HepG2 (cell line): ENCODE results near the gene ADPGK. TPM values are rescaled to one million over a fixed set of nuclear protein-coding genes. Genes with fewer than 3 reads are reported as not detected.

Experiments
- ATAC-seq: fragments of 200-7000 bp; cut with Tn5 transposase; 3 replicates; pipeline ENCODE4 v1.9.1; 2020; ENCODE audit warnings: mild to moderate bottlenecking, moderate library complexity
- BruUV-seq: library from RNA; stranded (reverse); fragments of 400-500 nt; replicated peaks from 2 replicates; lab custom pipeline; 2021; lab: Mats Ljungman, UMichigan
- CTCF ChIA-PET: fragments of 300-600 bp; formaldehyde crosslinking; extraction: SDS; loops from one replicate; lab custom pipeline; 2021; ENCODE audit warnings: low total read pairs, inconsistent platforms, low intra/inter-chr PET ratio; lab: Yijun Ruan, JAX
- POLR2A ChIA-PET: fragments of 350-600 bp; sonication (Branson Sonifier 250); formaldehyde crosslinking; loops from one replicate; lab custom pipeline; 2020; ENCODE audit warnings: antibody characterized with exemption, inconsistent platforms; lab: Yijun Ruan, JAX
- DNase-seq: peaks from one replicate; pipeline ENCODE4 v3.0.0-alpha.2; 2015; ENCODE audit warnings: low spot score
- FAIRE-seq: peaks from 3 replicates; lab custom pipeline; 2011; peaks lifted over from hg19 to GRCh38; lab: Jason Lieb, UNC
- H2AFZ ChIP-seq: one replicate; pipeline ENCODE4 v1.6.1; 2011; ENCODE audit warnings: low read length, inconsistent platforms
- H3K27ac ChIP-seq: fragments of 300-600 bp; 3 replicates; pipeline ENCODE4 v1.8.0; 2011; ENCODE audit warnings: mixed run types, mild to moderate bottlenecking, mixed read lengths, low read length, inconsistent platforms; ENCODE audit not compliant: insufficient read depth; ENCODE audit errors: extremely low read length
- H3K27me3 ChIP-seq, 2 experiments: fragments of 200-600 bp in 1 of 2; 2 replicates in 1 of 2; 3 replicates in 1 of 2; pipeline versions ENCODE4 v1.6.0 to v1.8.0; 2011; ENCODE audit warnings: low read length in 2 of 2, mild to moderate bottlenecking in 2 of 2, moderate library complexity in 2 of 2, inconsistent platforms in 1 of 2; ENCODE audit not compliant: insufficient read depth in 2 of 2, control insufficient read depth in 1 of 2
- H3K36me3 ChIP-seq, 2 experiments: fragments of 200-600 bp in 1 of 2; replicated peaks in 1 of 2; 2 replicates in 1 of 2; 3 replicates in 1 of 2; pipeline versions ENCODE4 v1.5.1 to v1.8.0; 2011; ENCODE audit warnings: low read length in 2 of 2, inconsistent platforms in 1 of 2; ENCODE audit not compliant: insufficient read depth in 2 of 2, control insufficient read depth in 1 of 2
- H3K4me1 ChIP-seq: 2 replicates; pipeline ENCODE4 v1.5.1; 2012; ENCODE audit warnings: low read length, inconsistent platforms; ENCODE audit not compliant: insufficient read depth
- H3K4me2 ChIP-seq: 2 replicates; pipeline ENCODE4 v1.6.0; 2011; ENCODE audit warnings: low read depth, low read length, inconsistent platforms
- H3K4me3 ChIP-seq, 3 experiments: fragments of 200-600 bp in 1 of 3; sonication (generic), shearing (Covaris generic) in 1 of 3; replicated peaks in 1 of 3; 2 replicates each; pipeline ENCODE4 v1.5.1; 2011 to 2016; ENCODE audit warnings: low read length in 3 of 3, inconsistent platforms in 2 of 3, low read depth in 2 of 3, mild to moderate bottlenecking in 2 of 3, control low read depth in 1 of 3, mixed read lengths in 1 of 3; ENCODE audit not compliant: insufficient read depth in 1 of 3
- H3K79me2 ChIP-seq: one replicate; pipeline ENCODE4 v1.6.1; 2011; ENCODE audit warnings: low read length, inconsistent platforms; ENCODE audit not compliant: insufficient read depth
- H3K9ac ChIP-seq: 2 replicates; pipeline ENCODE4 v1.6.0; 2011; ENCODE audit warnings: mild to moderate bottlenecking, low read depth, low read length, inconsistent platforms; ENCODE audit not compliant: insufficient read depth
- H3K9me3 ChIP-seq: 2 replicates; pipeline ENCODE4 v1.5.1; 2012; ENCODE audit warnings: mild to moderate bottlenecking, low read length
- H4K20me1 ChIP-seq: 2 replicates; pipeline ENCODE4 v1.6.0; 2011; ENCODE audit warnings: inconsistent platforms, mild to moderate bottlenecking, low read length, moderate library complexity; ENCODE audit not compliant: insufficient read depth
- ELF1 ChIP-seq: sonication (generic); formaldehyde crosslinking; IDR thresholded peaks from 2 replicates; pipeline ENCODE4 v1.4.0; 2020; ENCODE audit warnings: missing genetic modification reagents
- KLF11 ChIP-seq: IDR thresholded peaks from 2 replicates; pipeline ENCODE4 v1.6.1; 2016; ENCODE audit warnings: missing compliant biosample characterization
- NFE2L2 ChIP-seq: fragments of 150-350 bp; IDR thresholded peaks from 2 replicates; pipeline ENCODE4 v1.6.1; 2014; ENCODE audit warnings: low read length
- PAF1 ChIP-seq: IDR thresholded peaks from 2 replicates; pipeline ENCODE4 v1.6.1; 2016; ENCODE audit warnings: missing genetic modification reagents, missing compliant biosample characterization
- PAWR ChIP-seq: sonication (generic); formaldehyde crosslinking; IDR thresholded peaks from 2 replicates; pipeline ENCODE4 v1.4.0; 2020; ENCODE audit warnings: missing genetic modification reagents, mild to moderate bottlenecking, borderline replicate concordance
- PCBP2 ChIP-seq: fragments of 200-400 bp; formaldehyde crosslinking; optimal IDR thresholded peaks from 2 replicates; pipeline ENCODE3; 2018; ENCODE audit warnings: low read length, low read depth; ENCODE audit not compliant: poor library complexity, severe bottlenecking
- ZBTB37 ChIP-seq: sonication (generic); formaldehyde crosslinking; IDR thresholded peaks from 2 replicates; pipeline ENCODE4 v1.4.0; 2020; ENCODE audit warnings: mild to moderate bottlenecking, missing genetic modification reagents
- ZBTB8A ChIP-seq: sonication (generic); formaldehyde crosslinking; IDR thresholded peaks from 2 replicates; pipeline ENCODE4 v1.4.0; 2020; ENCODE audit warnings: mild to moderate bottlenecking, low read depth, missing genetic modification reagents, borderline replicate concordance
- ZNF30 ChIP-seq: sonication (generic); formaldehyde crosslinking; IDR thresholded peaks from 2 replicates; pipeline ENCODE4 v1.5.0; 2020; ENCODE audit warnings: mild to moderate bottlenecking, missing genetic modification reagents
- ZNF501 ChIP-seq: sonication (generic); formaldehyde crosslinking; IDR thresholded peaks from 2 replicates; pipeline ENCODE4 v1.5.1; 2020; ENCODE audit warnings: mild to moderate bottlenecking, moderate library complexity, missing genetic modification reagents
- ZNF552 ChIP-seq: sonication (generic); formaldehyde crosslinking; IDR thresholded peaks from 2 replicates; pipeline ENCODE4 v1.9.0; 2022; ENCODE audit warnings: missing genetic modification reagents, mild to moderate bottlenecking, borderline replicate concordance
- ZNF563 ChIP-seq: sonication (generic); formaldehyde crosslinking; IDR thresholded peaks from 2 replicates; pipeline ENCODE4 v1.8.0; 2022; ENCODE audit warnings: mild to moderate bottlenecking, moderate library complexity, missing genetic modification reagents
- ZSCAN12 ChIP-seq: sonication (generic); formaldehyde crosslinking; IDR thresholded peaks from 2 replicates; pipeline ENCODE4 v1.9.0; 2021; ENCODE audit warnings: mild to moderate bottlenecking, missing genetic modification reagents
- WGBS: methylation state at CpG from one replicate; pipeline ENCODE4 v1.1.6; 2017; ENCODE audit warnings: low lambda C conversion rate; 5-methylcytosine and 5-hydroxymethylcytosine counted together
- in situ Hi-C: cut with HindIII; loops from 2 replicates; pipeline ENCODE4 v1.10.0; 2017; ENCODE audit warnings: low pct_unique_long_range_greater_than_20kb; ENCODE audit not compliant: extremely low pct_ligation_motif_present
- intact Hi-C: fragments of 100-400 bp; cut with micrococcal nuclease; formaldehyde crosslinking; loops from one replicate; pipeline ENCODE4 v1.10.0; 2022; ENCODE audit not compliant: unreplicated experiment
- polyA plus RNA-seq, 8 experiments: library from polyadenylated mRNA; depleted of rRNA in 3 of 8; stranded (reverse) in 7 of 8; unstranded in 1 of 8; fragments of >200 nt; fragmentation: Illumina TruSeq in 4 of 8; extraction: Trizol in 4 of 8; gene quantifications; 2 replicates each; pipeline versions ENCODE4 v1.2.1 to v1.2.3, GENCODE V29; 2011 to 2016; ENCODE audit warnings: low read depth in 4 of 8, missing spikeins in 1 of 8, mixed read lengths in 1 of 8; ENCODE audit not compliant: insufficient read depth in 1 of 8
- total RNA-seq, 5 experiments: library from RNA; depleted of rRNA; stranded (reverse); fragments of >200 nt; fragmentation: Illumina TruSeq; extraction: Trizol; gene quantifications; 2 replicates each; pipeline ENCODE4 v1.2.3, GENCODE V29; 2016; ENCODE audit warnings: low read depth in 1 of 5

The ADPGK gene
- total and polyA plus RNA-seq, 2 of the 13 experiments (the other 11 are each of a cell fraction or from before 2014, with no cell fraction given) = 61.6 to 67.5 TPM

- ChIA-PET CTCF (no interaction called here), POLR2A (no interaction called here)
- 0 out of 2 replicates have a peak, but pooled peaks have one; percentile 20 for TF ChIP-seq NFE2L2
- no peak for TF ChIP-seq KLF11 (CRISPR knock-in tag)
- no peak for TF ChIP-seq ZNF552 (CRISPR knock-in tag)
- no peak for TF ChIP-seq ZNF501 (CRISPR knock-in tag)
- TF ChIP-seq ZBTB8A = no peak
- TF ChIP-seq ZSCAN12 (CRISPR knock-in tag) = no peak
- no peak overlapping the region for H2AFZ ChIP-seq
- BruUV-seq = no TSS peak
- no peaks in the 10 kb centered on the region for H3K4me1 ChIP-seq
- no peak overlapping the region for H3K4me3 ChIP-seq
- ATAC-seq (no peak), FAIRE-seq (no peak), DNase-seq (no peak)
- WGBS = 21% methylated on average over 7 of the region's 7 CpGs
- no peak overlapping the region for H3K4me2 ChIP-seq
- intact Hi-C loops = no loop called here
- no peak overlapping the region for H3K9ac ChIP-seq
- H3K79me2 ChIP-seq = no peaks in the 10 kb centered on the region
- in situ Hi-C loops = no loop called here
- no peaks in the 10 kb centered on the region for H3K36me3 ChIP-seq
- H3K27ac ChIP-seq = no peak overlapping the region
- no peaks in the 10 kb centered on the region for H3K9me3 ChIP-seq
- H4K20me1 ChIP-seq = no peaks in the 10 kb centered on the region
- peaks cover 1 to 16% of the 10 kb centered on the region in 2 experiments; a peak in 3 of 5 replicates for H3K27me3 ChIP-seq
These were observed 18.2 kb upstream of the ADPGK start for GRCh38 chr15:72801590-72802325.

GRCh38 chr15:72800833-72801481 is 17.4 kb upstream of the ADPGK start:
- FAIRE-seq (no peak), ATAC-seq (no peak), DNase-seq (no peak)
- ChIA-PET CTCF (no interaction called here), POLR2A (no interaction called here)
- Histone ChIP-seq H4K20me1 (no peaks in the 10 kb centered on the region), H3K4me2 (no peak overlapping the region), H3K27ac (no peak overlapping the region), H3K27me3 (peaks cover 1 to 23% of the 10 kb centered on the region in 2 experiments; a peak in 4 of 5 replicates), H3K9ac (no peak overlapping the region), H2AFZ (no peak overlapping the region), H3K79me2 (no peaks in the 10 kb centered on the region), H3K36me3 (no peaks in the 10 kb centered on the region), H3K4me3 (no peak overlapping the region), H3K4me1 (peaks cover 8% of the 10 kb centered on the region; the same call in 1 of the 2 replicates), H3K9me3 (no peaks in the 10 kb centered on the region)
- intact Hi-C loops = no loop called here
- no peak for TF ChIP-seq PCBP2
- no peak for TF ChIP-seq PAF1 (CRISPR knock-in tag)
- no peak for TF ChIP-seq ZNF563 (CRISPR knock-in tag)
- no peak for TF ChIP-seq ELF1
- no peak for TF ChIP-seq ZBTB37
- TF ChIP-seq PAWR (CRISPR knock-in tag) = no peak
- no peak for TF ChIP-seq ZNF30
- 45% methylated on average over 8 of the region's 8 CpGs for WGBS
- in situ Hi-C loops = no loop called here
- no TSS peak for BruUV-seq
